B cell (primary cell): Measurements from ENCODE around the gene FBXW5. TPM values are rescaled to one million over a fixed set of nuclear protein-coding genes. Genes with fewer than 3 reads are reported as not detected.

Experiments used
- ATAC-seq: fragments of 200-7000 bp; cut with Tn5 transposase; one replicate; pipeline ENCODE4 v1.10.0; 2021; ENCODE audit warnings: low read depth, mild to moderate bottlenecking, moderate number of reproducible peaks, moderate library complexity
- CTCF ChIA-PET: fragments of 350-600 bp; sonication (Branson Sonifier 250); formaldehyde crosslinking; loops from one replicate; lab custom pipeline; 2021; ENCODE audit warnings: antibody characterized with exemption, inconsistent platforms; lab: Charles Lee
- POLR2A ChIA-PET: fragments of 350-600 bp; sonication (Branson Sonifier 250); formaldehyde crosslinking; loops from one replicate; lab custom pipeline; 2021; ENCODE audit warnings: antibody characterized with exemption; lab: Charles Lee
- DNase-seq: peaks from one replicate; pipeline ENCODE4 v3.0.0; 2013
- H2AFZ ChIP-seq: 2 replicates; pipeline ENCODE4 v1.6.1; 2012; ENCODE audit warnings: mild to moderate bottlenecking, low read depth, low read length; ENCODE audit not compliant: insufficient read depth, poor library complexity, severe bottlenecking
- H3K27ac ChIP-seq, 2 donors: 1 replicate in 1 of 2; 2 replicates in 1 of 2; pipeline ENCODE4 v1.5.1; 2012 to 2013; ENCODE audit warnings: low read length in 2 of 2, mild to moderate bottlenecking in 2 of 2, moderate library complexity in 1 of 2
- H3K27me3 ChIP-seq, 4 experiments: fragments of 200-600 bp in 1 of 4; sonication (generic) in 1 of 4; replicated peaks in 1 of 4; 1 replicate in 2 of 4; 2 replicates in 2 of 4; pipeline versions ENCODE4 v1.6.1 to v1.7.0; 2013 to 2016; ENCODE audit warnings: low read length in 3 of 4, mild to moderate bottlenecking in 2 of 4, mixed read lengths in 1 of 4, moderate library complexity in 1 of 4; ENCODE audit not compliant: insufficient read depth in 4 of 4, control insufficient read depth in 3 of 4; ENCODE audit errors: control extremely low read depth in 1 of 4
- H3K36me3 ChIP-seq, 2 experiments: replicated peaks in 1 of 2; 1 replicate in 1 of 2; 2 replicates in 1 of 2; pipeline versions ENCODE4 v1.6.1 to v1.7.1; 2013; ENCODE audit warnings: low read length in 1 of 2; ENCODE audit not compliant: insufficient read depth in 2 of 2, control insufficient read depth in 1 of 2; ENCODE audit errors: control extremely low read depth in 1 of 2, extremely low read depth in 1 of 2
- H3K4me1 ChIP-seq, 2 donors: fragments of 200-600 bp in 1 of 2; sonication (generic) in 1 of 2; 1 replicate in 1 of 2; 2 replicates in 1 of 2; pipeline versions ENCODE4 v1.5.1 to v1.6.1; 2013 to 2017; ENCODE audit warnings: low read length in 2 of 2; ENCODE audit not compliant: control insufficient read depth in 2 of 2, insufficient read depth in 2 of 2
- H3K4me2 ChIP-seq: replicated peaks from 2 replicates; pipeline ENCODE3; 2012; ENCODE audit warnings: mild to moderate bottlenecking, low read depth, low read length; ENCODE audit not compliant: poor library complexity, severe bottlenecking
- H3K4me3 ChIP-seq, 5 experiments: fragments of 200-600 bp in 1 of 5; sonication (generic) in 1 of 5; 1 replicate in 3 of 5; 2 replicates in 2 of 5; pipeline versions ENCODE4 v1.5.1 to v1.7.0; 2011 to 2016; ENCODE audit warnings: low read length in 4 of 5, mild to moderate bottlenecking in 4 of 5, low read depth in 2 of 5, control low read depth in 1 of 5, moderate library complexity in 1 of 5; ENCODE audit not compliant: insufficient read depth in 1 of 5; ENCODE audit errors: control extremely low read depth in 1 of 5, extremely low read depth in 1 of 5
- H3K79me2 ChIP-seq: fragments of 200-600 bp; sonication (generic); one replicate; pipeline ENCODE4 v1.6.0; 2016; ENCODE audit warnings: low read length; ENCODE audit not compliant: control insufficient read depth, insufficient read depth
- H3K9ac ChIP-seq: fragments of 200-600 bp; sonication (generic); 2 replicates; pipeline ENCODE4 v1.6.1; 2017; ENCODE audit warnings: mild to moderate bottlenecking, low read length, moderate library complexity
- H3K9me3 ChIP-seq, 3 donors: one replicate each; pipeline versions ENCODE4 v1.6.1 to v1.7.1; 2013; ENCODE audit warnings: low read length in 2 of 3; ENCODE audit not compliant: control insufficient read depth in 2 of 3, insufficient read depth in 1 of 3; ENCODE audit errors: control extremely low read depth in 1 of 3
- H4K20me1 ChIP-seq: 2 replicates; pipeline ENCODE4 v1.6.0; 2012; ENCODE audit warnings: mild to moderate bottlenecking, low read length; ENCODE audit not compliant: insufficient read depth, control insufficient read depth, poor library complexity, severe bottlenecking
- H3K27ac Mint-ChIP-seq: one replicate; pipeline ENCODE4 v1.8.0; 2021; ENCODE audit warnings: mixed read lengths
- H3K27me3 Mint-ChIP-seq: one replicate; pipeline ENCODE4 v1.8.0; 2021; ENCODE audit warnings: mixed read lengths
- H3K4me1 Mint-ChIP-seq: one replicate; pipeline ENCODE4 v1.8.0; 2021; ENCODE audit warnings: mixed read lengths
- H3K4me3 Mint-ChIP-seq: one replicate; pipeline ENCODE4 v1.8.0; 2021; ENCODE audit warnings: mixed read lengths
- H3K9me3 Mint-ChIP-seq: one replicate; pipeline ENCODE4 v1.8.0; 2022; ENCODE audit warnings: mixed read lengths; ENCODE audit not compliant: insufficient read depth
- EZH2 ChIP-seq: IDR thresholded peaks from 2 replicates; pipeline ENCODE4 v1.6.1; 2012; ENCODE audit warnings: borderline replicate concordance, low read depth, mild to moderate bottlenecking, moderate library complexity, low read length; ENCODE audit not compliant: insufficient read depth, poor library complexity, severe bottlenecking
- WGBS: methylation state at CpG from one replicate; pipeline ENCODE4 v1.1.5; 2013; ENCODE audit warnings: missing lambda C conversion rate; ENCODE audit not compliant: insufficient coverage; 5-methylcytosine and 5-hydroxymethylcytosine counted together
- intact Hi-C: fragments of 100-400 bp; cut with micrococcal nuclease; formaldehyde crosslinking; loops from one replicate; pipeline ENCODE4 v1.10.0; 2022
- polyA plus RNA-seq: library from polyadenylated mRNA; depleted of rRNA; stranded (reverse); fragments of >200 nt; gene quantifications from 2 replicates; pipeline ENCODE4 v1.2.3, GENCODE V29; 2012
- total RNA-seq, 2 donors: library from RNA; stranded (reverse); fragments of 120-200 nt in 1 of 2; gene quantifications; 1 replicate in 1 of 2; 2 replicates in 1 of 2; pipeline versions ENCODE4 v1.2.3 to v1.2.4, GENCODE V29; 2013 to 2022
- TF ChIP-seq, protein P1 (sequence below): fragments of 200-600 bp; IDR thresholded peaks from one replicate; pipeline ENCODE4 v1.8.0; 2022; ENCODE audit warnings: antibody characterized with exemption, mild to moderate bottlenecking

The FBXW5 gene
- total and polyA plus RNA-seq, 2 donors (not counting 1 experiment from before 2014, with no cell fraction given), result 99.6 to 195 TPM

DNA sequence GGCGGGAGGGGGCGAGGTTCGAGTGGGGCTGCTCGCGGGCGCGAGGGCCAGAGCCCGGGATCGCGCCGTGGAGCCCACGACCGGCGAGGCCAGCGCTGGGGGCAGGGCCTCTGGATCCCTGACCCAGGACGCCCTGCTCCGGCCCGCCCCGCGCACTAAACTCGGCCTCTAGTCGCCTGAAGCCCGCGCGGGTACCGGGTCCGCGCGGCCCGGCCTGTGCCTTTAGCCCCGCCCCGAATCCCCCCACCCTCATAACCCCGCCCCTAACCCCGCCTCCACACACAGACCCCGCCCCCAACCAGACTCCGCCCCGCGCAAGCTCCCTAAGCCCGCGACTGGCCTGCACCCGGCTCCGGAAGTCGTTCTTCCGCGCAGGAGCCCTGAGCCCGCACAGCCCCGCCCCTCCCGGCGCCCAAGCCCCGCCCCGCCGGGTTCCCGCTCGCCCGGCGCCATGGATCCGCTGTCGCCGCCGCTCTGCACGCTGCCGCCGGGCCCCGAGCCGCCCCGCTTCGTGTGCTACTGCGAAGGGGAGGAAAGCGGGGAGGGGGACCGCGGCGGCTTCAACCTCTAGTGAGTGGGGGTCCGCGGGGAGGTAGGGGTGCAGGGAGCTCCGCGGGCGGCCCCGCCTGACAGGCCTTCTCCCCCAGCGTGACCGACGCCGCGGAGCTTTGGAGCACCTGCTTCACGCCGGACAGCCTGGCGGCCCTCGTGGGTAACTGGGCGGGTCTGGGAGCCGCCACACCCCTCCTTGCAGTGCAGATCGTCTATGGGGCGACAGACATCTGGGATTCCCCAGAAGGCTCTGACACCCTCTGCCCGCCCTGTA lies 47.7 kb upstream of the FBXW5 start, which contains the start of gene PAXX:
Gene PAXX, plus strand, starts transcription at position 430 of the 826 bp plus-strand sequence. Its CDS starts 22 bp downstream, at position 452.
- Histone ChIP-seq H2AFZ (peak within 1 kb of the TSS; percentile 85), H4K20me1 (peaks cover 17% of the 10 kb centered on the region), H3K9ac (peak within 1 kb of the TSS; percentile 82), H3K79me2 (peaks cover 10% of the 10 kb centered on the region), H3K27ac (peak within 1 kb of the TSS; percentile 76 to 97), H3K27me3 (peaks cover 0 to 3% (median 0%) of the 10 kb centered on the region in 4 experiments), H3K36me3 (peaks cover 0 to 6% of the 10 kb centered on the region in 2 experiments), H3K4me2 (peak within 1 kb of the TSS; percentile 99), H3K4me3 (peak within 1 kb of the TSS; percentile 32 to 71 (median 66)), H3K9me3 (peaks cover 0 to 10% (median 0%) of the 10 kb centered on the region in 3 donors), H3K4me1 (peaks cover 27 to 38% of the 10 kb centered on the region in 2 donors)
- intact Hi-C loops, result loop anchor here (1.0 to 5.0 kb wide), 7 partner anchors 8 to 510 kb away; partner anchors contain the start of genes ABCA2, FBXW5, PHPT1 and SEC16A
- CTCF ChIA-PET, result interaction anchor here (0.5 to 2.4 kb wide), 11 partner anchors 9 to 611 kb away, joined by 3 to 20 read pairs (median 5); partner anchors contain the start of genes ABCA2, AJM1, FBXW5 and FUT7
- H3K4me1 Mint-ChIP-seq, result peaks cover 26% of the 10 kb centered on the region
- no peak for TF ChIP-seq EZH2
- TF ChIP-seq, protein P1, sequence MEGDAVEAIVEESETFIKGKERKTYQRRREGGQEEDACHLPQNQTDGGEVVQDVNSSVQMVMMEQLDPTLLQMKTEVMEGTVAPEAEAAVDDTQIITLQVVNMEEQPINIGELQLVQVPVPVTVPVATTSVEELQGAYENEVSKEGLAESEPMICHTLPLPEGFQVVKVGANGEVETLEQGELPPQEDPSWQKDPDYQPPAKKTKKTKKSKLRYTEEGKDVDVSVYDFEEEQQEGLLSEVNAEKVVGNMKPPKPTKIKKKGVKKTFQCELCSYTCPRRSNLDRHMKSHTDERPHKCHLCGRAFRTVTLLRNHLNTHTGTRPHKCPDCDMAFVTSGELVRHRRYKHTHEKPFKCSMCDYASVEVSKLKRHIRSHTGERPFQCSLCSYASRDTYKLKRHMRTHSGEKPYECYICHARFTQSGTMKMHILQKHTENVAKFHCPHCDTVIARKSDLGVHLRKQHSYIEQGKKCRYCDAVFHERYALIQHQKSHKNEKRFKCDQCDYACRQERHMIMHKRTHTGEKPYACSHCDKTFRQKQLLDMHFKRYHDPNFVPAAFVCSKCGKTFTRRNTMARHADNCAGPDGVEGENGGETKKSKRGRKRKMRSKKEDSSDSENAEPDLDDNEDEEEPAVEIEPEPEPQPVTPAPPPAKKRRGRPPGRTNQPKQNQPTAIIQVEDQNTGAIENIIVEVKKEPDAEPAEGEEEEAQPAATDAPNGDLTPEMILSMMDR, result no peak
- H3K27ac Mint-ChIP-seq, result peak within 1 kb of the TSS; percentile 91
- H3K4me3 Mint-ChIP-seq, result peak within 1 kb of the TSS; percentile 91
- POLR2A ChIA-PET, result interaction anchor here (0.6 to 1.7 kb wide), 13 partner anchors 9 to 251 kb away, joined by 3 to 19 read pairs (median 4); partner anchors contain the start of genes ABCA2, AJM1, FUT7 and TUBB4B
- ATAC-seq (peak; percentile 91), DNase-seq (peak; percentile 92)
- H3K27me3 Mint-ChIP-seq, result peaks cover 6% of the 10 kb centered on the region
- H3K9me3 Mint-ChIP-seq, result no peaks in the 10 kb centered on the region
- under 1% methylated on average over 86 of the region's 92 CpGs for WGBS
